ENCODE results near the gene KRT32.

KRT32 gene

GRCh38 chr17:41466988-41467387 lies at the start of gene KRT32:
Gene KRT32 (minus strand): TSS chr17:41467386. CDS start chr17:41467325, 61 bp downstream.
- H3K4me3 ChIP-seq (ENCODE audit: low read depth, low read length), result no peak within 1 kb of the TSS
- H3K27ac ChIP-seq (ENCODE audit: low read depth, low read length), result no peak within 1 kb of the TSS
- no peaks in the 10 kb centered on the region for H3K4me1 ChIP-seq (ENCODE audit: control insufficient read depth, insufficient read depth, low read length)
- no peaks in the 10 kb centered on the region for H3K27me3 ChIP-seq (ENCODE audit: control insufficient read depth, insufficient read depth, low read length)
- peaks cover 17% of the 10 kb centered on the region for H3K9me3 ChIP-seq (ENCODE audit: control insufficient read depth, insufficient read depth, low read depth, low read length)
- no peaks in the 10 kb centered on the region for H3K36me3 ChIP-seq (ENCODE audit: control insufficient read depth, insufficient read depth, low read length)
- H3K9ac ChIP-seq (ENCODE audit: low read length), result no peak within 1 kb of the TSS

- H3K4me3 ChIP-seq (ENCODE audit: low read depth, low read length), result no peak overlapping the region
- no peaks in the 10 kb centered on the region for H3K9me3 ChIP-seq (ENCODE audit: control insufficient read depth, insufficient read depth, low read depth, low read length)
- no peak overlapping the region for H3K27ac ChIP-seq (ENCODE audit: low read depth, low read length)
- H3K4me1 ChIP-seq (ENCODE audit: control insufficient read depth, insufficient read depth, low read length), result peaks cover 26% of the 10 kb centered on the region
- no peaks in the 10 kb centered on the region for H3K36me3 ChIP-seq (ENCODE audit: control insufficient read depth, insufficient read depth, low read length)
- no peaks in the 10 kb centered on the region for H3K27me3 ChIP-seq (ENCODE audit: control insufficient read depth, insufficient read depth, low read length)
- no peak overlapping the region for H3K9ac ChIP-seq (ENCODE audit: low read length)
These were observed 49.7 kb upstream of the KRT32 start for GRCh38 chr17:41516830-41517283.

GRCh38 chr17:41516147-41516829 lies 49.1 kb upstream of the KRT32 start:
- peaks cover 23% of the 10 kb centered on the region for H3K4me1 ChIP-seq (ENCODE audit: control insufficient read depth, insufficient read depth, low read length)
- no peaks in the 10 kb centered on the region for H3K9me3 ChIP-seq (ENCODE audit: control insufficient read depth, insufficient read depth, low read depth, low read length)
- H3K36me3 ChIP-seq (ENCODE audit: control insufficient read depth, insufficient read depth, low read length), result no peaks in the 10 kb centered on the region
- H3K27ac ChIP-seq (ENCODE audit: low read depth, low read length), result no peak overlapping the region
- H3K4me3 ChIP-seq (ENCODE audit: low read depth, low read length), result no peak overlapping the region
- H3K9ac ChIP-seq (ENCODE audit: low read length), result no peak overlapping the region
- no peaks in the 10 kb centered on the region for H3K27me3 ChIP-seq (ENCODE audit: control insufficient read depth, insufficient read depth, low read length)

- Histone ChIP-seq H3K27ac (ENCODE audit: low read depth, low read length) (no peak overlapping the region), H3K27me3 (ENCODE audit: control insufficient read depth, insufficient read depth, low read length) (no peaks in the 10 kb centered on the region), H3K9ac (ENCODE audit: low read length) (no peak overlapping the region)
These were observed 46.0 kb upstream of the KRT32 start for GRCh38 chr17:41513168-41513547.

GRCh38 chr17:41512546-41513167 lies 45.5 kb upstream of the KRT32 start:
- H3K9ac ChIP-seq (ENCODE audit: low read length), result no peak overlapping the region
- H3K4me3 ChIP-seq (ENCODE audit: low read depth, low read length), result no peak overlapping the region
- H3K27me3 ChIP-seq (ENCODE audit: control insufficient read depth, insufficient read depth, low read length), result no peaks in the 10 kb centered on the region
- H3K36me3 ChIP-seq (ENCODE audit: control insufficient read depth, insufficient read depth, low read length), result no peaks in the 10 kb centered on the region
- peaks cover 27% of the 10 kb centered on the region for H3K4me1 ChIP-seq (ENCODE audit: control insufficient read depth, insufficient read depth, low read length)
- no peaks in the 10 kb centered on the region for H3K9me3 ChIP-seq (ENCODE audit: control insufficient read depth, insufficient read depth, low read depth, low read length)
- no peak overlapping the region for H3K27ac ChIP-seq (ENCODE audit: low read depth, low read length)

More at GRCh38 chr17:41513168-41513547, 46.0 kb upstream of the KRT32 start:
- Histone ChIP-seq H3K4me1 (ENCODE audit: control insufficient read depth, insufficient read depth, low read length) (peaks cover 27% of the 10 kb centered on the region), H3K36me3 (ENCODE audit: control insufficient read depth, insufficient read depth, low read length) (no peaks in the 10 kb centered on the region), H3K4me3 (ENCODE audit: low read depth, low read length) (no peak overlapping the region), H3K9me3 (ENCODE audit: control insufficient read depth, insufficient read depth, low read depth, low read length) (no peaks in the 10 kb centered on the region)

GRCh38 chr17:41511716-41512115 lies 44.5 kb upstream of the KRT32 start:
- no peaks in the 10 kb centered on the region for H3K36me3 ChIP-seq (ENCODE audit: control insufficient read depth, insufficient read depth, low read length)
- H3K9ac ChIP-seq (ENCODE audit: low read length), result no peak overlapping the region
- H3K4me3 ChIP-seq (ENCODE audit: low read depth, low read length), result no peak overlapping the region
- H3K27ac ChIP-seq (ENCODE audit: low read depth, low read length), result no peak overlapping the region
- H3K4me1 ChIP-seq (ENCODE audit: control insufficient read depth, insufficient read depth, low read length), result peaks cover 20% of the 10 kb centered on the region
- no peaks in the 10 kb centered on the region for H3K27me3 ChIP-seq (ENCODE audit: control insufficient read depth, insufficient read depth, low read length)
- H3K9me3 ChIP-seq (ENCODE audit: control insufficient read depth, insufficient read depth, low read depth, low read length), result no peaks in the 10 kb centered on the region

- no peaks in the 10 kb centered on the region for H3K27me3 ChIP-seq (ENCODE audit: control insufficient read depth, insufficient read depth, low read length)
- peaks cover 18% of the 10 kb centered on the region for H3K4me1 ChIP-seq (ENCODE audit: control insufficient read depth, insufficient read depth, low read length)
- no peak overlapping the region for H3K27ac ChIP-seq (ENCODE audit: low read depth, low read length)
- H3K9me3 ChIP-seq (ENCODE audit: control insufficient read depth, insufficient read depth, low read depth, low read length), result no peaks in the 10 kb centered on the region
- no peak overlapping the region for H3K4me3 ChIP-seq (ENCODE audit: low read depth, low read length)
- H3K9ac ChIP-seq (ENCODE audit: low read length), result no peak overlapping the region
- no peaks in the 10 kb centered on the region for H3K36me3 ChIP-seq (ENCODE audit: control insufficient read depth, insufficient read depth, low read length)
These were observed 43.9 kb upstream of the KRT32 start for GRCh38 chr17:41511116-41511515.

GRCh38 chr17:41510251-41511065 lies 43.3 kb upstream of the KRT32 start:
- no peak overlapping the region for H3K27ac ChIP-seq (ENCODE audit: low read depth, low read length)
- H3K4me1 ChIP-seq (ENCODE audit: control insufficient read depth, insufficient read depth, low read length), result peaks cover 18% of the 10 kb centered on the region
- no peaks in the 10 kb centered on the region for H3K27me3 ChIP-seq (ENCODE audit: control insufficient read depth, insufficient read depth, low read length)
- H3K4me3 ChIP-seq (ENCODE audit: low read depth, low read length), result no peak overlapping the region
- no peaks in the 10 kb centered on the region for H3K36me3 ChIP-seq (ENCODE audit: control insufficient read depth, insufficient read depth, low read length)
- H3K9me3 ChIP-seq (ENCODE audit: control insufficient read depth, insufficient read depth, low read depth, low read length), result no peaks in the 10 kb centered on the region
- H3K9ac ChIP-seq (ENCODE audit: low read length), result no peak overlapping the region

GRCh38 chr17:41507315-41507880 lies 40.2 kb upstream of the KRT32 start:
- Histone ChIP-seq H3K36me3 (ENCODE audit: control insufficient read depth, insufficient read depth, low read length) (no peaks in the 10 kb centered on the region), H3K4me3 (ENCODE audit: low read depth, low read length) (no peak overlapping the region), H3K4me1 (ENCODE audit: control insufficient read depth, insufficient read depth, low read length) (peaks cover 18% of the 10 kb centered on the region), H3K9me3 (ENCODE audit: control insufficient read depth, insufficient read depth, low read depth, low read length) (no peaks in the 10 kb centered on the region), H3K9ac (ENCODE audit: low read length) (no peak overlapping the region), H3K27me3 (ENCODE audit: control insufficient read depth, insufficient read depth, low read length) (no peaks in the 10 kb centered on the region), H3K27ac (ENCODE audit: low read depth, low read length) (no peak overlapping the region)

- Histone ChIP-seq H3K36me3 (ENCODE audit: control insufficient read depth, insufficient read depth, low read length) (no peaks in the 10 kb centered on the region), H3K4me3 (ENCODE audit: low read depth, low read length) (no peak overlapping the region), H3K9me3 (ENCODE audit: control insufficient read depth, insufficient read depth, low read depth, low read length) (no peaks in the 10 kb centered on the region), H3K27ac (ENCODE audit: low read depth, low read length) (no peak overlapping the region), H3K9ac (ENCODE audit: low read length) (no peak overlapping the region), H3K27me3 (ENCODE audit: control insufficient read depth, insufficient read depth, low read length) (no peaks in the 10 kb centered on the region), H3K4me1 (ENCODE audit: control insufficient read depth, insufficient read depth, low read length) (peaks cover 15% of the 10 kb centered on the region)
These were observed 38.9 kb upstream of the KRT32 start for GRCh38 chr17:41505809-41506767.
